Transverse colon (tissue), 4 donors: ENCODE results near the gene MS4A4E.

Experiments used
- CTCF ChIP-seq, 5 experiments: fragments of 200-600 bp in 3 of 5; fragments of 450-650 bp in 2 of 5; sonication (generic) in 3 of 5; IDR thresholded peaks; 1 replicate in 2 of 5; 2 replicates in 3 of 5; pipeline ENCODE4 v1.5.1; 2016 to 2017; ENCODE audit warnings: antibody characterized with exemption in 5 of 5, inconsistent platforms in 3 of 5, mild to moderate bottlenecking in 2 of 5, moderate library complexity in 1 of 5
- EP300 ChIP-seq: sonication (generic); formaldehyde crosslinking; IDR thresholded peaks from one replicate; pipeline ENCODE4 v1.6.1; 2017; ENCODE audit warnings: antibody characterized with exemption, low read depth
- POLR2A ChIP-seq: fragments of 450-650 bp; IDR thresholded peaks from one replicate; pipeline ENCODE4 v1.6.1; 2016; ENCODE audit warnings: antibody characterized with exemption, mild to moderate bottlenecking, moderate library complexity
- POLR2AphosphoS5 ChIP-seq, 3 donors: sonication (generic); formaldehyde crosslinking; IDR thresholded peaks; one replicate each; pipeline ENCODE4 v1.6.1; 2016; ENCODE audit warnings: antibody characterized with exemption in 3 of 3

DNA sequence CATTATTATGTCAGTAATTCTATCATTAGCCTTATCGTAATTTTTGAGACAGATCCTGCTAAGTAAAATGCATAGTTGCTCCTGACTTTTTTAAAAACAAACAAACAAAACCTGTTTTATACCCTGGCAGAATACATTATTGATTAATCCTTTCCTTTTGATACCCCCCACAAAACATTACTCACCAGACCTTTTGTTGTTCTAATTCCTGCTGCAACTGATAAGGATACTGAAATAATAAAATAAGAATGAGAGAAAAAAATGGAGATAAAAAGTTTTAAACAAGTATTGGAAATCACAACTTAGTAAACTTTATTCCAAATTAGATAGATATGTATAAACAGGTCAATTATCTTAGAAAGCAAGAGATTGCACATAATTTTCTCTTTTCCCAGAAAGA is 28.6 kb downstream of the MS4A4E start:
- TF ChIP-seq CTCF (IDR thresholded peaks at IDR 0.05) (no peak), EP300 (no peak), POLR2A (no peak), POLR2AphosphoS5 (IDR thresholded peaks at IDR 0.05) (no peak)
